Neural crest cell (in vitro differentiated cells): ENCODE data around the gene BBLN. TPM values are rescaled to one million over a fixed set of nuclear protein-coding genes. Genes with fewer than 3 reads are reported as not detected.
"Not testable (repeated sequence)": the region's sequence is repeated elsewhere in the genome, so short reads cannot be mapped to it uniquely, and the experiment has no call there.

Experiments
- DNase-seq: peaks from one replicate; pipeline ENCODE4 v3.0.0; 2021; ENCODE audit warnings: low read depth, mixed read lengths, low spot score
- H3K27ac Mint-ChIP-seq: one replicate; pipeline ENCODE4 v1.8.0; 2021; ENCODE audit warnings: mild to moderate bottlenecking, mixed read lengths; ENCODE audit not compliant: unreplicated experiment
- H3K27me3 Mint-ChIP-seq: 2 replicates; pipeline ENCODE4 v1.8.0; 2021; ENCODE audit warnings: low read depth, mild to moderate bottlenecking, mixed read lengths
- H3K36me3 Mint-ChIP-seq: 2 replicates; pipeline ENCODE4 v1.8.0; 2021; ENCODE audit warnings: low read depth, mild to moderate bottlenecking, mixed read lengths
- H3K4me1 Mint-ChIP-seq: 2 replicates; pipeline ENCODE4 v1.8.0; 2021; ENCODE audit warnings: mixed read lengths
- H3K4me3 Mint-ChIP-seq: one replicate; pipeline ENCODE4 v1.8.0; 2021; ENCODE audit warnings: mild to moderate bottlenecking, mixed read lengths
- H3K9me3 Mint-ChIP-seq: 2 replicates; pipeline ENCODE4 v1.8.0; 2021; ENCODE audit warnings: mixed read lengths
- total RNA-seq: library from RNA; stranded (reverse); gene quantifications from 2 replicates; pipeline ENCODE4 v1.2.1, GENCODE V29; 2021
- TF ChIP-seq, protein P1 (sequence below): fragments of 200-600 bp; sonication (generic); conservative IDR thresholded peaks from 2 replicates; pipeline ENCODE4 v1.5.0; 2021; ENCODE audit warnings: antibody characterized with exemption, mild to moderate bottlenecking

The BBLN gene
- total RNA-seq, 1 donor from 2014 or later: 82.5 TPM

DNA sequence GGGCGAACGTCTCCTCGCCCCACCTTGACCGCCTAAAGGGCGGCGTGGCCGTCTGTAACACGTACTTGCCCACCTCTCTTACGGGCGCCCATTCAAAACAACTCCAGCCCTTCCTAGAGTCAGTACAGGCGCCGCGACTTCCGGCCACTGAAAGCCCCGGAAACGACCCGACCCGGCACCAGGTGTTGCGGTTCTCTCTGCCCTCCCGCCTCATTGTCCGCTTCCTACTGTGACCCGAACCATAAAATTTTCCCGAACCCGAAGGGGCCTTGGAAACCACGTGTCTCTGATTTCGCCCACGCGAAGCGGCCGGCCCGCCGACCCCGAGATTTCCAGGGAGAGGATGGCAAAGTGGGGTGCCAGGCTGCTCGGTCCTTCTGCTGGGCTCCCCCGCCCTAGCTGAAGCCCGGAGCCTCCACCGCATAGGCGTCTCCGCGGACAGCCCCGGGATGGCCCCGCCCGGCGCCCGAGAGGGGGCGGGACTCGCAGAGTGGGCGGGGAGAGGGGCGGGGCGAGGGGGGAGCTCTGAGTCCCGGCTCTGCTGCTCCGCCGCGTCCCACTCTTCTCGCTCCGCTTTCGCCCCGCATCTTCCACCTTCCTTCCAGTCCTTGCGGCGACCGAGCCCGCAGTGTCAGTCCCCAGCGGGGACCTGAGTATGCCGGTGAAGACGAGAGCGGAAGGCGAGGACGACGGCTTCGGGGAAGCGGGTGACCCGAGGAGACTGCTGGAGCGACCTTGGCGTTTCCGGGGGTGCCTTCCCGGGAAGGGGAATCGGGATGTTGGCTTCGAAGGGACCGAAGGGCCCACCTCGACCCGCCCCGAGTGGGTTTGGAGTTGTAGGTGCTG is 31.9 kb upstream of the BBLN start:
- DNase-seq: peak; percentile 76
- H3K9me3 Mint-ChIP-seq: peaks cover 4% of the 10 kb centered on the region
- peaks cover 7% of the 10 kb centered on the region for H3K27me3 Mint-ChIP-seq
- peak overlapping the region; percentile 99 for H3K27ac Mint-ChIP-seq
- H3K36me3 Mint-ChIP-seq: peaks cover 6% of the 10 kb centered on the region
- H3K4me1 Mint-ChIP-seq: peaks cover 25% of the 10 kb centered on the region
- TF ChIP-seq, protein P1, sequence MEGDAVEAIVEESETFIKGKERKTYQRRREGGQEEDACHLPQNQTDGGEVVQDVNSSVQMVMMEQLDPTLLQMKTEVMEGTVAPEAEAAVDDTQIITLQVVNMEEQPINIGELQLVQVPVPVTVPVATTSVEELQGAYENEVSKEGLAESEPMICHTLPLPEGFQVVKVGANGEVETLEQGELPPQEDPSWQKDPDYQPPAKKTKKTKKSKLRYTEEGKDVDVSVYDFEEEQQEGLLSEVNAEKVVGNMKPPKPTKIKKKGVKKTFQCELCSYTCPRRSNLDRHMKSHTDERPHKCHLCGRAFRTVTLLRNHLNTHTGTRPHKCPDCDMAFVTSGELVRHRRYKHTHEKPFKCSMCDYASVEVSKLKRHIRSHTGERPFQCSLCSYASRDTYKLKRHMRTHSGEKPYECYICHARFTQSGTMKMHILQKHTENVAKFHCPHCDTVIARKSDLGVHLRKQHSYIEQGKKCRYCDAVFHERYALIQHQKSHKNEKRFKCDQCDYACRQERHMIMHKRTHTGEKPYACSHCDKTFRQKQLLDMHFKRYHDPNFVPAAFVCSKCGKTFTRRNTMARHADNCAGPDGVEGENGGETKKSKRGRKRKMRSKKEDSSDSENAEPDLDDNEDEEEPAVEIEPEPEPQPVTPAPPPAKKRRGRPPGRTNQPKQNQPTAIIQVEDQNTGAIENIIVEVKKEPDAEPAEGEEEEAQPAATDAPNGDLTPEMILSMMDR: no peak
- peak overlapping the region; percentile 99 for H3K4me3 Mint-ChIP-seq

DNA sequence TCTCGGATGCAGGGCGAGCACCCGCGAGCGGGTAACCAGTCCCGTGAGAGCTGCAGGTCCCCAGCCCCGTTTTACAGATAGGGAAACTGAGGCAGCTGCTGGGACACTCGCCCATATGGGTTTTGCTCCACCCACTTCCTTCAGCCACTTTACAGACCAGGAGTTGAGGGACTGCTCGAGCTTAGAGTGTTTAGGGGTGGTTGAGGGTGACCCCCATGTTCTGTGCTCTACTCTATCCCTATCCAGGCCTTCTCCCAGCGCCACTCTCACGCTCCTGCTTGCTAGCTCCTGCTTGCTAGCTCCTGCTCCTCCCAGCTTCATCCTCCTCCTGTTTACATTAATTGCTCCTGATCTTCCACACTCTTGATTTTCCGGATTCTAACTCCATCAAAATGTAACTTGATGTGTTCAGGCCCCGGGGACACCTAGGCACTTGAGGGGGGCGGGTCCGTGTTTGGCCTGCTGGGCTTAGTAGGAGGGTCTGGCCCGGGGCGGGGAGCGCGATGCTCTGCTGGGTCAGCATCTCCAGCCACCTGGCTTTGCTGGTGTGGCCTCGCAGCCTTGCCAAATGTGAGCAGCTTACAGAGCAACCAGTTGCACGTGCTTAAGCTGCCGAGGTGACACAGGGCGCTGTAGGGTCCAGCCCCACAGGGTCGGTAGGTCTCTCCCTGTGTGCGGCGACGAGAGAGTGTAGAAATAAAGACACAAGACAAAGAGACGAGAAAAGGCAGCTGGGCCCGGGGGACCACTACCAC is 31.1 kb upstream of the BBLN start:
- H3K9me3 Mint-ChIP-seq: peaks cover 4% of the 10 kb centered on the region
- peaks cover 6% of the 10 kb centered on the region for H3K36me3 Mint-ChIP-seq
- peaks cover 9% of the 10 kb centered on the region for H3K27me3 Mint-ChIP-seq
- TF ChIP-seq, protein P1: no peak
- H3K27ac Mint-ChIP-seq: peak overlapping the region; percentile 87
- no peak for DNase-seq
- H3K4me1 Mint-ChIP-seq: peaks cover 25% of the 10 kb centered on the region
- H3K4me3 Mint-ChIP-seq: peak overlapping the region; percentile 99

GRCh38 chr9:128129976-128130590 is 30.0 kb upstream of the BBLN start:
- H3K9me3 Mint-ChIP-seq, H3K36me3 Mint-ChIP-seq, H3K27ac Mint-ChIP-seq, H3K27me3 Mint-ChIP-seq: not testable (repeated sequence)
- peak; percentile 53 for DNase-seq
- H3K4me1 Mint-ChIP-seq: peaks cover 24% of the 10 kb centered on the region
- peak overlapping the region; percentile 99 for H3K4me3 Mint-ChIP-seq
- TF ChIP-seq, protein P1: peak; percentile 61

DNA sequence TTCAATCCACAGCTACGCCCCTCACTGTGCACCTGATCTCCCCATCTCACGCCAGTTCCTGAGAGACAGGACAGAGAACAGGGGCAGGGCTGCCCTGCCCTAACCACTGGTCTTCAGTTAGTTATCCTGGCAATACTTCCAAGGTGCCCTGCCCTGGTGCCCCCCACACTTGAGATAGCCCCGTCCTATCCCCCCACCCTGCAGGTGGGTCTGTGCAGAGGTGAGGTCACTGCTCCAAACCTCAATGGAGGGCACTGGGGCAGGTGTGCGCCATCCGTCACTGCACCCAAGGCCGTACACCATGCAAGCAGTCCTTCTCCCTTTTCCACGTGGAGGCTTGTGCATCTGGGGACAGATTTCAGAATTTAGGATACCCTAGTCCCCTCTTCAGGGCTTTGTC is 29.4 kb upstream of the BBLN start:
- not testable (repeated sequence) for H3K9me3 Mint-ChIP-seq, DNase-seq, H3K36me3 Mint-ChIP-seq, H3K27me3 Mint-ChIP-seq, H3K27ac Mint-ChIP-seq
- Mint-ChIP-seq H3K4me1 (peaks cover 18% of the 10 kb centered on the region), H3K4me3 (peak overlapping the region; percentile 27)

- H3K4me3 Mint-ChIP-seq: peak overlapping the region; percentile 27
- not testable (repeated sequence) for H3K27ac Mint-ChIP-seq, DNase-seq, H3K9me3 Mint-ChIP-seq, H3K36me3 Mint-ChIP-seq, H3K27me3 Mint-ChIP-seq
- peaks cover 11% of the 10 kb centered on the region for H3K4me1 Mint-ChIP-seq
Observed at GRCh38 chr9:128131346-128131745, 28.7 kb upstream of the BBLN start.

DNA sequence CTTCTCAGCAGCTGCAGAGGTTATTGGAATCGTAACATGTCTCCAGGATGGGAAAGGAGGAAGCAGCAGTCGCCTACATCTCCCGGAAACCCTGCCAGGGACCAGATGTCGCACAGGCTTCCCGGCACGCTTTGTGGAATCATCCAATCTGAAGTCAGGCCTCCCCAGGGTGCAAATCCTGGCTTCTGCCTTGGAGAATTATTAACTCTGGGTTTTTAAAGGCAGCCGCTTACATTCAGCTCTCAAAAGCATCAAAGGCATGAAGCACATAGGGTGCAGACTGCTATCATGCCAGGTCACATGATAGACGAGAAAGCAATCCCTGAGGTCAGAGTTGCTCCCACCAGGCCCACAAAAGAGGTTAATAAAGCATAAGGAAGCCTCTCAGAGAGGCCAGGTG is 27.9 kb upstream of the BBLN start:
- H3K4me3 Mint-ChIP-seq: peak overlapping the region; percentile 69
- not testable (repeated sequence) for DNase-seq, H3K36me3 Mint-ChIP-seq, H3K27ac Mint-ChIP-seq, H3K27me3 Mint-ChIP-seq, H3K9me3 Mint-ChIP-seq
- peaks cover 11% of the 10 kb centered on the region for H3K4me1 Mint-ChIP-seq

DNA sequence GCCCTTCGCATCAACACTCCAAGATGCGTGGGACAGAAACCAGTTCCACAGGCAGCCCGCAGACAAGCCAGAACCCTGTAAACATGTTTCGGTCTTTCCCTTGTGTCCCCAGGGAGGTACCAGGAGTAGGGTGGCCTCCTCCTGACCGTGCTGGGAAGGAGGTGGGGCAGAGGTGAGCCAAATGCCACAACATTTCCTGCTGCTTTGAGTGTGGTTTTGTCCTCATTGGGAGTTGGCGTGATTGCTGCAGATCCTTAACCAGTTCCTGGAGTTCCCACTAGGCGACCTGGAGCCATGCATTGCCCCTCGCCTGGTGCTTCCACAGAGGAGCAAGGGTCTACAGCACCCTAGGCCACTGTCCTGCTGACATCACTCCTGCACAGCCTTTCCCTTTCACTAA is 24.5 kb upstream of the BBLN start:
- H3K36me3 Mint-ChIP-seq, H3K9me3 Mint-ChIP-seq, H3K4me3 Mint-ChIP-seq, H3K27me3 Mint-ChIP-seq, DNase-seq, H3K4me1 Mint-ChIP-seq: not testable (repeated sequence)
- H3K27ac Mint-ChIP-seq: peak overlapping the region; percentile 62
